Central memory CD8-positive, alpha-beta T cell (primary cell): Measurements from ENCODE around the gene SRSF6.
"Not testable (repeated sequence)": the region's sequence is repeated elsewhere in the genome, so short reads cannot be mapped to it uniquely, and the experiment has no call there.

Experiments
- ATAC-seq: fragments of 150-1000 bp; cut with Tn5 transposase; replicated peaks from 2 replicates; pipeline ENCODE4 v1.10.0; 2022; ENCODE audit warnings: mild to moderate bottlenecking, moderate FRiP score, moderate number of reproducible peaks; ENCODE audit not compliant: poor library complexity, severe bottlenecking; ENCODE audit errors: extremely low read depth
- DNase-seq, 2 donors: peaks; one replicate each; pipeline ENCODE4 v3.0.0; 2021; ENCODE audit warnings: low spot score in 2 of 2
- H3K27ac Mint-ChIP-seq: one replicate; pipeline ENCODE4 v1.8.0; 2022; ENCODE audit warnings: low read depth, mild to moderate bottlenecking, moderate library complexity, mixed read lengths
- H3K27me3 Mint-ChIP-seq: one replicate; pipeline ENCODE4 v1.8.0; 2022; ENCODE audit warnings: mixed read lengths
- H3K36me3 Mint-ChIP-seq: one replicate; pipeline ENCODE4 v1.8.0; 2022; ENCODE audit warnings: mild to moderate bottlenecking, moderate library complexity, mixed read lengths; ENCODE audit not compliant: insufficient read depth
- H3K4me1 Mint-ChIP-seq: one replicate; pipeline ENCODE4 v1.8.0; 2022; ENCODE audit warnings: mixed read lengths
- H3K4me3 Mint-ChIP-seq: one replicate; pipeline ENCODE4 v1.8.0; 2022; ENCODE audit warnings: mild to moderate bottlenecking, moderate library complexity, mixed read lengths
- H3K9me3 Mint-ChIP-seq: one replicate; pipeline ENCODE4 v1.8.0; 2022; ENCODE audit warnings: mixed read lengths

SRSF6 gene

DNA sequence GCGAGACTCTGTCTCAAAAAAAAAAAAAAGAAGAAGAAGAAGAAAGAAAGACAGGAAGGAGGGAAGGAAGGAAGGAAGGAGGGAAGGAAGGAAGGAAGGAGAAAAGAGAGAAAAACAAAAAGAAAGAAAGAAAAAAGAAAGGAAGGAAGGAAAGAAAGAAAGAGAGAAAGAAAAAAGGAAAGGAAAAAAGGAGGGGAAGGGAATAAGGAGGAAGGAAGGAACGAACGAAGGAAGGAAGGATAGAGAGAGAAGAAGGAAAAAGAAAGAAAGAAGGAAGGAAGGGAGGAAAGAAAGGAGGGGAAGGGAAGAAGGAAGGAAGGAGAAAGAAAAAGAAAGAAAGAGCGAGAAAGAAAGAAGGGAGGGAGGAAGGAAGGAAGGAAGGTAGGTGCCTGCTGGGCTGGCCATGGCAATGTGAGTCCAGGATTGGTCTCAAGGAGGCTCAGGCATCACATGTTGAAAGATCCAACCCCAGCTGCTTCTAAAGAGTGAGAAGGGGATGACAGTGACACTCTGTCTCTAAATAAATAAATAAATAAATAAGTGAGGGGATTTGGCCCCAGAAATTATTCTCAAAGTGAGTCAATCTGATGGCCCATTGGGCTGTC, 24.3 kb upstream of the SRSF6 start:
- no peaks in the 10 kb centered on the region for H3K36me3 Mint-ChIP-seq
- H3K9me3 Mint-ChIP-seq, result no peaks in the 10 kb centered on the region
- H3K4me1 Mint-ChIP-seq, result no peaks in the 10 kb centered on the region
- DNase-seq, result no peak
- peaks cover 42% of the 10 kb centered on the region for H3K27me3 Mint-ChIP-seq
- H3K27ac Mint-ChIP-seq, result no peak overlapping the region
- H3K4me3 Mint-ChIP-seq, result no peak overlapping the region
- no peak for ATAC-seq

DNA sequence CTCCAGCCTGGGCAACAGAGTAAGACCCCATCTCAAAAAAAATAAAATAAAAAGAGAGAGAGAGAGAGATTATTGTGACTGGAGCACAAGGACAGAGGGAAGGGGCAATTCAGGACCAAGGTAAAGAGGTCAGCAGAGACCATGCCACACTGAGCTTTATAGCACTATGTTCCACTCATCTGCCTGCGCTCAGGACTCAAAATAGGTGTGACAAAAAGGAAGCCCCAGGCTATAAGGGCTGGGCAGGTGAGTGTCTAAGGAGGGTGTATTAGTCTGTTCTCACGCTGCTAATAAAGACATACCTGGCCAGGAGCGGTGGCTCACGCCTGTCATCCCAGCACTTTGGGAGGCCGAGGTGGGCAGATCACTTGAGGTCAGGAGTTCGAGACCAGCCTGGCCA, 23.1 kb upstream of the SRSF6 start:
- Mint-ChIP-seq H3K4me1 (no peaks in the 10 kb centered on the region), H3K27ac (no peak overlapping the region), H3K4me3 (no peak overlapping the region), H3K9me3 (no peaks in the 10 kb centered on the region), H3K36me3 (no peaks in the 10 kb centered on the region), H3K27me3 (peaks cover 37% of the 10 kb centered on the region)
- DNase-seq (no peak), ATAC-seq (no peak)

DNA sequence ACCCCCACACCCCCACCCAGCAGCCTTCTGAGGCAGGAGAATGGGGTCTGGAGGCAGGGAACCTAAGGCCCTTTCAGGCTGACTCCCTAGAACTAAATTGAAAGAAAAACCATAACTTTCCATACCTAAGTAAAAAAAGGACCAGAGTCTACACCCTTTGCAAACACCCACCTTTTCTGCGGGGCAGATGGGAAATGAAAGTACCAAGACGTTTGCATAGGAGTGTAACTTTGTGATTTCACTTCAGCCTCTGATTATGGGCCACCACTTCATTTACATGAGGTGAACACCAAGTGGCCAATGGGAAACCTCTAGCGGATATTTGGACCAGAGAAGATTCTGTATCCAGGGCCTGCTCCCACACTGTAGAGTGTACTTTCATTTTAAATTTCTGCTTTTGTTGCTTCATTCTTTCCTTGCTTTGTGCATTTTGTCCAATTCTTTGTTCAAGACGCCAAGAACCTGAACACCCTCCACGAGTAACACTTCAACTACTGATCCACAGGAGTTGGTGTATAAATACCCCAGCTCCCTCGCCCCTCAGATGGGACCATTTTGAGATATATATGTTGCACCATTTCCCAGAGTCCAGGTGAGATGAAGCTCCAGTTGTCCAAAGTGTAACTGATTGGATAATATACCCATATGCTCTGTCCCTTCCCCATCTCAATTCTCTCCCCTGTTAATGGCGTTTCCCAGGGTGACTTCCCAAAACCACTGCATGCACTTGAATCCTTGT, 18.9 kb upstream of the SRSF6 start:
- Mint-ChIP-seq H3K9me3 (no peaks in the 10 kb centered on the region), H3K27me3 (peaks cover 40% of the 10 kb centered on the region), H3K36me3 (no peaks in the 10 kb centered on the region), H3K27ac (no peak overlapping the region), H3K4me1 (no peaks in the 10 kb centered on the region), H3K4me3 (no peak overlapping the region)
- ATAC-seq, result no peak
- no peak for DNase-seq

DNA sequence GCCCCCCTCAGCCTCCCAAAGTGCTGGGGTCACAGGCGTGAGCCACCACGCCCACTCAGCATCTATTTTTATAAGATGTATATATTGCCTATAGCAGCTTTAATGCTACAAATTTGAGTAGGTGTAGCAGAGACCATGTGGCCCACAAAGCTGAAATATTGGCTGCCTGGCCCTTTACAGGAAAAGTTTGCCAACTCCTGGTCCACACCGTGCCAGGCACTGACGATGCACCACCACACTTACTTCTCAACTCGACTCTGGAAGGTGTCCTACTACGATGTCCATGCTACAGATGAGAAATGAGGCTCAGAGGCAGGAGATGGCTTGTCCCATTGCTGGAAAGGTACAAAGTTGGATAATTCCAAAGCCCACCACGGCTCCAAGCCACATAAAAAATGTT, 17.2 kb upstream of the SRSF6 start:
- ATAC-seq (no peak), DNase-seq (no peak)
- Mint-ChIP-seq H3K4me3 (no peak overlapping the region), H3K4me1 (no peaks in the 10 kb centered on the region), H3K27ac (no peak overlapping the region), H3K36me3 (no peaks in the 10 kb centered on the region), H3K27me3 (peaks cover 33% of the 10 kb centered on the region), H3K9me3 (no peaks in the 10 kb centered on the region)

DNA sequence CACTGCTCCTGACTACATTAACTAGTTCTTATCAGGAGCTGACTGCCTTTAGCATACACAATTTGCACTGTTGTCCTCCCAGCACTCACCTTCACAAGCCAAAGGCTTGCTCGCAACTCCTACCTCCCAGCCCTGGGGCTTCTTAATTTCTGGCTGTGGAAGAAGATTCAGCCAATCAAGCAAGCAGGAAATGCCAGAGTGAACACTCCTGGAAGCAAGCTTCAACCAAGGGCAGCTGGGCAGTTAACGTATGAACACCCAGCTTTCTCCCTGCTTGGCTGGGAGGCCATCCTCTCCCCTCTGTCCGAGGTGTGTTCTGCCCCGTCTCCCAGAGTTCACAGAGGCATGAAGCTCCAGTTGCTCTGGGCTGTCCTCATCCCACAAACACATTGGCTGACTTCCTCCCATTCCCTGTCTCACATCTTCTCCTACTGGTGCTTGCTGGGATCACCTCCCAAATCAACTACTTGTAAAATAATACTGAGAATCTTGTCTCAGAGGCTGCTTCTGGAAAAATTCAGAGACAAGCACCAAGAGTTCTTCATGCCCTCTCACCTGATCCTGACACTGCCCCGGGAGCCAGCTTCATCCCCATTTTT, 15.3 kb upstream of the SRSF6 start:
- Mint-ChIP-seq H3K27ac (no peak overlapping the region), H3K4me3 (no peak overlapping the region), H3K27me3 (peaks cover 32% of the 10 kb centered on the region), H3K36me3 (no peaks in the 10 kb centered on the region), H3K4me1 (no peaks in the 10 kb centered on the region), H3K9me3 (no peaks in the 10 kb centered on the region)
- ATAC-seq (no peak), DNase-seq (no peak)

DNA sequence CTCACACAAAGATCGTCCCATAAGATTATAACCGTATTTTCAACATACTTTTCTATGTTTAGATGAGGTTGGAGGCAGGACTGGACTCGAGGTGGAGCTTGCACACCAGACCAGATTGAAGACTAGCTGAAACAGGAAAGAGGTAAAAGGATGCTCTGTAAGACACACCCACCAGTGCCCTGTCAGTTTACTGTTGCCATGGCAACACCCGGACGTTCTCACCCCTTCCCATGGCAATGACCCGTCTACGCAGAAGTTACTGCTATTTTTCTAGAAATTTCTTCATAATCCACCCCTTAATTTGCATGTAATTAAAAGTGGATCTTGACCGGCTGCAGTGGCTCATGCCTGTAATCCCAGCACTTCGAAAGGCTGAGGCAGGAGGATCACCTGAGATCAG, 13.6 kb upstream of the SRSF6 start:
- Mint-ChIP-seq H3K36me3 (no peaks in the 10 kb centered on the region), H3K4me3 (no peak overlapping the region), H3K27ac (no peak overlapping the region), H3K9me3 (no peaks in the 10 kb centered on the region), H3K27me3 (peaks cover 38% of the 10 kb centered on the region), H3K4me1 (no peaks in the 10 kb centered on the region)
- DNase-seq, result no peak
- ATAC-seq, result no peak

DNA sequence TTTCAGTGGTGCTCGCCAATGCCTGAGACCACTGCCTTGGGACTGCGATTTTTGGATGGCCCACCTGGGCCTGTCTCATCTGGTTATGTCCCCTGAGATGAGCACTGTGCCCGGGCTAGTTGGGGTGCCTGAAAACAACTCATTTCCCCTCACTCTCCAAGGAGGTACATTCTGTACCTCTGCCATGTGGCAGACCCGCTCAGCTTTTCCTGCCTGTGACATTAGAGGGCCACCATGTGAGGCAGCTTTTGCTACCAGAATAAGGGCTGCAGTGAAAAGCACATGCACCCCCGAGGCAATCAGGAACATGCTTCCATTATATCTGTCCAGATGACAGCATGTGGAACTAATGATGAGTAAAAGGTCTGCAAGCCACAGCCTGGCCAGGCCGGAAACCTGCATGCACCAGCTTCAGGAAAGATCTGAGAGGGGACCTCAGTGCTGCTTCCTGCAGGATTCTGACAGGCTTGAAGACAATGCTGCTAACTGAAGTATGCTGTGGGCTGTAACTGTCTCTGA, 11.3 kb upstream of the SRSF6 start:
- DNase-seq (no peak), ATAC-seq (no peak)
- no peaks in the 10 kb centered on the region for H3K36me3 Mint-ChIP-seq
- no peak overlapping the region for H3K27ac Mint-ChIP-seq
- peaks cover 50% of the 10 kb centered on the region for H3K27me3 Mint-ChIP-seq
- H3K4me3 Mint-ChIP-seq, result no peak overlapping the region
- no peaks in the 10 kb centered on the region for H3K4me1 Mint-ChIP-seq
- no peaks in the 10 kb centered on the region for H3K9me3 Mint-ChIP-seq

DNA sequence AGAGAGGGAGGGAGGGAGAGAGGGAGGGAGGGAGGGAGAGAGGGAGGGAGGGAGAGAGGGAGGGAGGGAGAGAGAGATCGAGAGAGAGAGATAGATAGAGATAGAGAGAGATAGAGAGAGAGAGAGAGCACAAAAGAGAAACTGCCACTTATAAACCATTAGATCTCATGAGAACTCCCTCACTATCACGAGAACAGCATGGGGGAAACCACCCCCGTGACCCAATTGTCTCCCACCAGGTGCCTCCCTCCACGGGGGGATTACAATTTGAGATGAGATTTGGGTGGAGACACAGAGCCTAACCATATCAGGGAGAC, 9.3 kb upstream of the SRSF6 start:
- H3K4me1 Mint-ChIP-seq, H3K27ac Mint-ChIP-seq, H3K4me3 Mint-ChIP-seq, H3K9me3 Mint-ChIP-seq, H3K36me3 Mint-ChIP-seq, ATAC-seq, DNase-seq: not testable (repeated sequence)
- peaks cover 47% of the 10 kb centered on the region for H3K27me3 Mint-ChIP-seq

DNA sequence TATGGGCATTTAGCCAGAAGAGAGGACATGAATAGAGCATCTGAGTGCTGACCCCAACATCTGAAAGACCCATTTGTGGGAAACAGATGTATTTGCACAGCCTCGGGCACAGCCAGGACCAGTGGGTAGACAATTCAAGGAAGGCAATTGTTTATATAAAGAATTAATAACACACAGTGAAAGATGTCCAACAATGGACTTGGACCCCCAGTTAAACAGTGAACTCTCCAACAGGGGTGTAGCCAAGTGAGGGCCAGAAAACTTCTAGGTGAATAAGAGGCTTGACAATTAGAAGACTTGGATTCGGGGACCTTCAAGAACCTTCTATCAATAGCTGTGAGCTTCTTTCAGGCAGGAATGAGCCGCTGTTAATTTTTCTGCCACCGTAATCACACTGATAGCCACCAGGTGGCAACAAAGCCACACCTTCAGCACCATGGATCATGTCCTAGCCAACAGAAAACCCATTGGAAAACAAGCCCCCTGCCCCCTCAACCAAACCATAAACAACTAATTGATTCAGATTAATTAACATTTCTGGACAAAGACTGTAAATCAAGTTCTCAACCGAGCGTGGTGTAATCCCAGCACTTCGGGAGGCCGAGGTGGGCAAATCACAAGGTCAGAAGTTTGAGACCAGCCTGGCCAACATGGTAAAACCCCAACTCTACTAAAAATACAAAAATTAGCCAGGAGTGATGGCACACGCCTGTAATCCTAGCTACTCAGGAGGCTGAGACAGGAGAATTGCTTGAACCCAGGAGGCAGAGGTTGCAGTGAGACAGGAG, 8.8 kb upstream of the SRSF6 start:
- ATAC-seq, result peak; percentile 49
- no peaks in the 10 kb centered on the region for H3K9me3 Mint-ChIP-seq

DNA sequence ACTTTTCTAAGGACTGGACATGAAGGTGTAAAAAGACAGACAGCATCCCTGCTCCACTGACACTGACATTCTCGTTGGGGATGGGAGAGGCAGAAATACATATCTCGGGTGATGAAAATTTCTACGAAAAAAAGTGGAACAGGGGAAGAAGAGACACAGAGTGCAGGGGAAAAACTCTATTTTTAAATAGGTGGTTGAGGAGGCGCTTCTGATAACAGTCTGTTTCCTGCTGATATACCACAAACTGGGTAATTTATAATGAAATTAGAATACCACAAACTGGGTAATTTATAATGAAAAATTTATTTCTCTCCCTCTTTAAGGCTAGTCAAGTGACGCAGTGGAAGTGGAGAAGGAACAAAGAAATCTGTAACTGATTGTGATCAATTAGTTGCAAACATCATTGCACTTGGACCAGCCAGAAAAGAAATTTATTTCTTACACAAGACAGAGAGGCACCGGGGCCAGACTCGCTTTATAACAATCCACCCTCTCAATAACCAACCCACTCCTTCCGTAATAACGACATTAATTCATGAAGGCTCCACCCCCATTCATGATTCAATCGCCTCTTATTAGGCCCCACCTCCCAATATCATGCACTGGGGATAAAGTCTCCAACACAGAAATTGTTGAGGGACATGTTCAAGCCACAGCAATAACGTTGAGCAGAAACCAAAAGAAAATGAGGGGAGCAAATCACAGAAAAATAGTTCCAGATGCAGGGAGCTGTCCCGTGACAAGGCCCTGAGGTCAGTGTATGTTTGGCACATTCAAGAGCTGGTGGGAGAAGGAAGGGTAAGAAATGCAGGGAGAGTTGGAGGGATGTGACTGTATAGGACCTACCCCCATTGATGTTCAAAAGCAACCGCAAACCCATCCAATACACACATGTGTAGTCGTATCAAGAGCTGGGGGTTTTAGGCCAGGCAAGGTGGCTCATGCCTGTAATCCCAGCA, 6.6 kb upstream of the SRSF6 start:
- ATAC-seq (no peak), DNase-seq (no peak)
- peaks cover 69% of the 10 kb centered on the region for H3K27me3 Mint-ChIP-seq
- H3K36me3 Mint-ChIP-seq, result no peaks in the 10 kb centered on the region
- H3K9me3 Mint-ChIP-seq, result no peaks in the 10 kb centered on the region
- H3K4me1 Mint-ChIP-seq, result no peaks in the 10 kb centered on the region
- no peak overlapping the region for H3K27ac Mint-ChIP-seq
- no peak overlapping the region for H3K4me3 Mint-ChIP-seq

More for the DNA sequence above, 8.8 kb upstream of the SRSF6 start:
- Mint-ChIP-seq H3K36me3 (no peaks in the 10 kb centered on the region), H3K4me3 (no peak overlapping the region), H3K27me3 (peaks cover 53% of the 10 kb centered on the region), H3K27ac (no peak overlapping the region), H3K4me1 (no peaks in the 10 kb centered on the region)
- DNase-seq, result peak in 1 of 2 donors; percentile 19

DNA sequence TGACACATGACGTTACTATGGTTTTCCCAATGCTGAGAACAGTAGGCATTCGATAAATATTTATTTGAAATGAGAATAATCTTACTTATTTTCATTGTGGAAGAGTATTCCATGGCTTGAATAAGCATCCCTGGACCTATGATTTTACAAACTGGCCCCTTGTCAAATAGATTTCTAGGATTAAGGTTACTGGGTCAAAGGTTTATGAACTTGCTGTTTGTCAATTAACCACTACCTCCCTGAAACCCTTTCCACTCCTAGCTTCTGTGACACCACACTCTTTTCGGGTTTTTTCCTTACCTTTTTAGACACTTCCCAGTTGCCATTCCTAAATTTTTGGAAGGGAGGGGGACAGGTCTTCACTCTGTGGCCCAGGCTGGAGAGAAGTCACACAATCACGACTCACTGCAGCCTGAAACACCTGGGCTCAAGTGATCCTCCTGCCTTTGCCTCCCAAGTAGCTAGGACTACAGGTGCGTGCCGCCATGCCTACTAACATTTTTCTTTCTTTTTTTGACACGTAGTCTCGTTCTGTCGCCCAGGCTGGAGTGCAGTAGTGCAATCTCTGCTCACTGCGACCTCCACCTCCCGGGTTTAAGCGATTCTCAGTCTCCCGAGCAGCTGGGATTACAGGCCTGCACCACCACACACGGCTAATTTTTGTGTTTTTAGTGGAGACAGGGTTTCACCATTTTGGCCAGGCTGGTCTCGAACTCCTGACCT, 5.1 kb upstream of the SRSF6 start:
- Mint-ChIP-seq H3K4me1 (peaks cover 10% of the 10 kb centered on the region), H3K27me3 (peaks cover 62% of the 10 kb centered on the region), H3K4me3 (no peak overlapping the region), H3K27ac (no peak overlapping the region), H3K9me3 (no peaks in the 10 kb centered on the region), H3K36me3 (peaks cover 7% of the 10 kb centered on the region)
- DNase-seq (no peak), ATAC-seq (no peak)
